MCF 10A (cell line): ENCODE measurements around the gene TSC22D1. TPM values are rescaled to one million over a fixed set of nuclear protein-coding genes. Genes with fewer than 3 reads are reported as not detected.

Source experiments
- BruUV-seq: library from RNA; stranded (reverse); fragments of 400-500 nt; replicated peaks from 2 replicates; lab custom pipeline; 2021; lab: Mats Ljungman, UMichigan
- CTCF ChIA-PET: fragments of 300-600 bp; sonication (Branson Sonifier 250); formaldehyde crosslinking; extraction: SDS; loops from one replicate; lab custom pipeline; 2021; ENCODE audit warnings: antibody characterized with exemption, inconsistent platforms; lab: Yijun Ruan, JAX
- POLR2A ChIA-PET: fragments of 300-600, 350-650 bp; sonication (Branson Sonifier 250); formaldehyde crosslinking; extraction: SDS; loops from one replicate; lab custom pipeline; 2020; ENCODE audit warnings: antibody characterized with exemption, inconsistent platforms; lab: Yijun Ruan, JAX
- DNase-seq: peaks from one replicate; pipeline ENCODE4 v3.0.0-alpha.2; 2018; ENCODE audit not compliant: unreplicated experiment
- H3K27ac Mint-ChIP-seq: one replicate; pipeline ENCODE4 v1.8.0; 2022; ENCODE audit warnings: mild to moderate bottlenecking, low read depth, mixed read lengths; ENCODE audit not compliant: unreplicated experiment
- H3K27me3 Mint-ChIP-seq: one replicate; pipeline ENCODE4 v1.8.0; 2022; ENCODE audit warnings: mixed read lengths; ENCODE audit not compliant: insufficient read depth, unreplicated experiment
- H3K36me3 Mint-ChIP-seq: one replicate; pipeline ENCODE4 v1.8.0; 2022; ENCODE audit warnings: mild to moderate bottlenecking, moderate library complexity, mixed read lengths; ENCODE audit not compliant: insufficient read depth, unreplicated experiment
- H3K4me1 Mint-ChIP-seq: one replicate; pipeline ENCODE4 v1.8.0; 2022; ENCODE audit warnings: mixed read lengths; ENCODE audit not compliant: insufficient read depth, unreplicated experiment
- H3K4me3 Mint-ChIP-seq: one replicate; pipeline ENCODE4 v1.8.0; 2022; ENCODE audit warnings: mild to moderate bottlenecking, moderate library complexity, mixed read lengths; ENCODE audit not compliant: unreplicated experiment
- H3K9me3 Mint-ChIP-seq: one replicate; pipeline ENCODE4 v1.8.0; 2022; ENCODE audit warnings: mixed read lengths; ENCODE audit not compliant: unreplicated experiment
- CTCF ChIP-seq: fragments of 200-600 bp; IDR thresholded peaks from one replicate; pipeline ENCODE4 v1.8.0; 2022; ENCODE audit warnings: antibody characterized with exemption, mild to moderate bottlenecking; ENCODE audit not compliant: unreplicated experiment
- intact Hi-C: fragments of 100-400 bp; cut with micrococcal nuclease; formaldehyde crosslinking; loops from 2 replicates; pipeline ENCODE4 v1.14.1; 2022
- total RNA-seq: library from RNA; stranded (reverse); gene quantifications from 2 replicates; pipeline ENCODE4 v1.2.3, GENCODE V29; 2022

Gene TSC22D1
- total RNA-seq, 1 experiment from 2014 or later: 153 TPM

- ChIA-PET POLR2A (interaction anchor here (1.0 to 11.8 kb wide), 8 partner anchors 33 to 291 kb away, joined by 3 to 341 read pairs (median 4); no protein-coding TSS in a partner anchor), CTCF (interaction anchor here (0.6 kb wide), 2 partner anchors 12 to 490 kb away, joined by 3 read pairs; no protein-coding TSS in a partner anchor)
- Mint-ChIP-seq H3K36me3 (peaks cover 49% of the 10 kb centered on the region), H3K27me3 (no peaks in the 10 kb centered on the region), H3K9me3 (no peaks in the 10 kb centered on the region), H3K4me1 (peaks cover 35% of the 10 kb centered on the region), H3K4me3 (peak overlapping the region; percentile 92), H3K27ac (no peak overlapping the region)
- no peak for TF ChIP-seq CTCF
- peak; percentile 31 for DNase-seq
- no TSS peak for BruUV-seq
- intact Hi-C loops: no loop called here
These were observed 143.5 kb downstream of the TSC22D1 start for GRCh38 chr13:44432650-44433049.

- Mint-ChIP-seq H3K4me1 (peaks cover 30% of the 10 kb centered on the region), H3K9me3 (no peaks in the 10 kb centered on the region), H3K36me3 (peaks cover 42% of the 10 kb centered on the region), H3K4me3 (no peak overlapping the region), H3K27ac (no peak overlapping the region), H3K27me3 (no peaks in the 10 kb centered on the region)
- intact Hi-C loops: no loop called here
- CTCF ChIA-PET: interaction anchor here (1.0 to 1.4 kb wide), 2 partner anchors 188 to 517 kb away, joined by 3 to 4 read pairs; no protein-coding TSS in a partner anchor
- no TSS peak for BruUV-seq
- POLR2A ChIA-PET: interaction anchor here (0.7 to 11.8 kb wide), 3 partner anchors 120 to 241 kb away, joined by 3 to 341 read pairs (median 3); no protein-coding TSS in a partner anchor
- TF ChIP-seq CTCF: no peak
- DNase-seq: no peak
These were observed 145.0 kb downstream of the TSC22D1 start for GRCh38 chr13:44431150-44431549.

GRCh38 chr13:44429311-44429710 is 146.8 kb downstream of the TSC22D1 start:
- intact Hi-C loops: no loop called here
- CTCF ChIA-PET: interaction anchor here (0.6 kb wide), 2 partner anchors 72 to 799 kb away, joined by 3 read pairs; no protein-coding TSS in a partner anchor
- H3K27me3 Mint-ChIP-seq: no peaks in the 10 kb centered on the region
- H3K4me3 Mint-ChIP-seq: no peak overlapping the region
- no peak for DNase-seq
- BruUV-seq: no TSS peak
- peaks cover 37% of the 10 kb centered on the region for H3K36me3 Mint-ChIP-seq
- peaks cover 25% of the 10 kb centered on the region for H3K4me1 Mint-ChIP-seq
- no peak for TF ChIP-seq CTCF
- POLR2A ChIA-PET: interaction anchor here (0.5 to 11.8 kb wide), 4 partner anchors 49 to 530 kb away, joined by 3 to 341 read pairs (median 3); no protein-coding TSS in a partner anchor
- no peaks in the 10 kb centered on the region for H3K9me3 Mint-ChIP-seq
- no peak overlapping the region for H3K27ac Mint-ChIP-seq

- ChIA-PET POLR2A (interaction anchor here (0.6 to 3.6 kb wide), 2 partner anchors 8 to 71 kb away, joined by 3 to 22 read pairs; no protein-coding TSS in a partner anchor), CTCF (interaction anchor here (0.6 kb wide), 1 partner anchor 521 kb away, joined by 3 read pairs; no protein-coding TSS in a partner anchor)
- Mint-ChIP-seq H3K27me3 (no peaks in the 10 kb centered on the region), H3K27ac (no peak overlapping the region), H3K4me1 (peaks cover 8% of the 10 kb centered on the region), H3K36me3 (peaks cover 15% of the 10 kb centered on the region), H3K9me3 (no peaks in the 10 kb centered on the region), H3K4me3 (no peak overlapping the region)
- BruUV-seq: no TSS peak
- TF ChIP-seq CTCF: no peak
- DNase-seq: no peak
- intact Hi-C loops: no loop called here
These were observed 149.7 kb downstream of the TSC22D1 start for GRCh38 chr13:44426461-44426860.
